22Rv1 (cell line): Measurements from ENCODE around the gene THEM5.

Experiments
- CTCF ChIP-seq: fragments of 450-650 bp; IDR thresholded peaks from 2 replicates; pipeline ENCODE4 v1.5.1; 2017; ENCODE audit warnings: mild to moderate bottlenecking
- ZFX ChIP-seq: fragments of 450-650 bp; IDR thresholded peaks from 2 replicates; pipeline ENCODE4 v1.6.1; 2017; ENCODE audit warnings: antibody characterized with exemption, borderline replicate concordance

GRCh38 chr1:151885479-151885878, 32.0 kb upstream of the THEM5 start:
- TF ChIP-seq CTCF = no peak
- no peak for TF ChIP-seq ZFX
